H9 (cell line): ENCODE measurements around the gene RYR3. TPM values are rescaled to one million over a fixed set of nuclear protein-coding genes. Genes with fewer than 3 reads are reported as not detected.

Experiments used
- DNase-seq: peaks from one replicate; pipeline ENCODE4 v3.0.0-alpha.2; 2017
- H2AFZ ChIP-seq: one replicate; pipeline ENCODE4 v1.6.1; 2013; ENCODE audit warnings: mild to moderate bottlenecking, low read length, control low read depth, moderate library complexity
- H2AK5ac ChIP-seq: 2 replicates; pipeline ENCODE4 v1.6.1; 2013; ENCODE audit warnings: low read length, control low read depth, mixed read lengths; ENCODE audit not compliant: insufficient read length
- H2BK120ac ChIP-seq: one replicate; pipeline ENCODE4 v1.6.1; 2013; ENCODE audit warnings: low read depth, mild to moderate bottlenecking, low read length, control low read depth, inconsistent platforms; ENCODE audit not compliant: poor library complexity, severe bottlenecking
- H2BK12ac ChIP-seq: 2 replicates; pipeline ENCODE4 v1.6.1; 2013; ENCODE audit warnings: low read length, control low read depth, mixed read lengths, low read depth; ENCODE audit not compliant: insufficient read length
- H2BK15ac ChIP-seq: 2 replicates; pipeline ENCODE4 v1.6.1; 2013; ENCODE audit warnings: low read depth, low read length, control low read depth
- H2BK20ac ChIP-seq: one replicate; pipeline ENCODE4 v1.6.1; 2013; ENCODE audit warnings: low read depth, mild to moderate bottlenecking, low read length, control low read depth, inconsistent platforms; ENCODE audit not compliant: poor library complexity, severe bottlenecking
- H2BK5ac ChIP-seq: 2 replicates; pipeline ENCODE4 v1.6.1; 2013; ENCODE audit warnings: low read length, control low read depth, mixed read lengths; ENCODE audit not compliant: insufficient read length
- H3K14ac ChIP-seq: 2 replicates; pipeline ENCODE4 v1.6.1; 2013; ENCODE audit warnings: low read length, control low read depth; ENCODE audit not compliant: insufficient read depth
- H3K18ac ChIP-seq: 2 replicates; pipeline ENCODE4 v1.6.1; 2013; ENCODE audit warnings: low read depth, mild to moderate bottlenecking, mixed read lengths, low read length, control low read depth; ENCODE audit not compliant: insufficient read length
- H3K23ac ChIP-seq: 2 replicates; pipeline ENCODE4 v1.6.1; 2013; ENCODE audit warnings: low read length, control low read depth, mixed read lengths, low read depth; ENCODE audit not compliant: insufficient read length
- H3K23me2 ChIP-seq: 2 replicates; pipeline ENCODE4 v1.6.1; 2013; ENCODE audit warnings: low read depth, mild to moderate bottlenecking, mixed read lengths, low read length, control low read depth; ENCODE audit not compliant: insufficient read length, poor library complexity, severe bottlenecking
- H3K27ac ChIP-seq: 2 replicates; pipeline ENCODE4 v1.5.1; 2013; ENCODE audit warnings: low read length, control low read depth, mixed read lengths, low read depth; ENCODE audit not compliant: insufficient read length
- H3K27me3 ChIP-seq: 2 replicates; pipeline ENCODE4 v1.6.1; 2013; ENCODE audit warnings: low read length, control low read depth, inconsistent platforms; ENCODE audit not compliant: insufficient read depth
- H3K4ac ChIP-seq: 2 replicates; pipeline ENCODE4 v1.6.1; 2013; ENCODE audit warnings: low read depth, mild to moderate bottlenecking, control low read depth, inconsistent platforms, low read length, moderate library complexity
- H3K4me1 ChIP-seq: 2 replicates; pipeline ENCODE4 v1.6.1; 2013; ENCODE audit warnings: low read length, control low read depth, inconsistent platforms; ENCODE audit not compliant: insufficient read depth
- H3K4me2 ChIP-seq: 2 replicates; pipeline ENCODE4 v1.6.1; 2013; ENCODE audit warnings: low read length, control low read depth, mixed read lengths; ENCODE audit not compliant: insufficient read length, insufficient read depth
- H3K56ac ChIP-seq: 2 replicates; pipeline ENCODE4 v1.6.1; 2013; ENCODE audit warnings: low read depth, mild to moderate bottlenecking, mixed read lengths, low read length, control low read depth; ENCODE audit not compliant: insufficient read length
- H3K79me1 ChIP-seq: 2 replicates; pipeline ENCODE4 v1.6.1; 2013; ENCODE audit warnings: low read depth, mild to moderate bottlenecking, moderate library complexity, low read length, control low read depth, inconsistent platforms; ENCODE audit not compliant: insufficient read depth, poor library complexity, severe bottlenecking
- H3K79me2 ChIP-seq: 2 replicates; pipeline ENCODE4 v1.6.1; 2013; ENCODE audit warnings: low read length, control low read depth, inconsistent platforms; ENCODE audit not compliant: insufficient read depth
- H3K9ac ChIP-seq: 2 replicates; pipeline ENCODE4 v1.6.1; 2013; ENCODE audit warnings: low read length, control low read depth, mixed read lengths; ENCODE audit not compliant: insufficient read length; ENCODE audit errors: extremely low read depth
- H3K9me3 ChIP-seq: one replicate; pipeline ENCODE4 v1.6.1; 2013; ENCODE audit warnings: low read depth, low read length, inconsistent platforms; ENCODE audit not compliant: control insufficient read depth
- H3T11ph ChIP-seq: one replicate; pipeline ENCODE4 v1.6.1; 2013; ENCODE audit warnings: mild to moderate bottlenecking, low read length, control low read depth, inconsistent platforms
- H4K20me1 ChIP-seq: one replicate; pipeline ENCODE4 v1.6.1; 2013; ENCODE audit not compliant: control insufficient read depth, insufficient read length, insufficient read depth
- H4K5ac ChIP-seq: 2 replicates; pipeline ENCODE4 v1.6.1; 2013; ENCODE audit warnings: low read depth, mild to moderate bottlenecking, mixed read lengths, low read length, control low read depth; ENCODE audit not compliant: insufficient read length
- H4K8ac ChIP-seq: replicated peaks from 2 replicates; pipeline ENCODE4 v1.6.1; 2013; ENCODE audit warnings: low read length, control low read depth, mixed read lengths, low read depth; ENCODE audit not compliant: insufficient read length
- H4K91ac ChIP-seq: 2 replicates; pipeline ENCODE4 v1.6.1; 2013; ENCODE audit warnings: low read depth, mild to moderate bottlenecking, moderate library complexity, mixed read lengths, low read length, control low read depth; ENCODE audit not compliant: insufficient read length
- H3K27ac Mint-ChIP-seq, 3 experiments: 2 replicates in 2 of 3; 3 replicates in 1 of 3; pipeline ENCODE4 v1.8.0; 2020 to 2021; ENCODE audit warnings: mixed read lengths in 3 of 3, mild to moderate bottlenecking in 1 of 3, moderate library complexity in 1 of 3
- H3K27me3 Mint-ChIP-seq: 2 replicates; pipeline ENCODE4 v1.8.0; 2021; ENCODE audit warnings: low read depth, mild to moderate bottlenecking, moderate library complexity, mixed read lengths
- H3K36me3 Mint-ChIP-seq, 3 experiments: 2 replicates in 2 of 3; 3 replicates in 1 of 3; pipeline ENCODE4 v1.8.0; 2020 to 2021; ENCODE audit warnings: low read depth in 3 of 3, mixed read lengths in 3 of 3; ENCODE audit not compliant: insufficient read depth in 1 of 3
- H3K4me1 Mint-ChIP-seq, 2 experiments: 2 replicates each; pipeline ENCODE4 v1.8.0; 2020; ENCODE audit warnings: mixed read lengths in 2 of 2
- H3K4me3 Mint-ChIP-seq, 2 experiments: 2 replicates in 1 of 2; 3 replicates in 1 of 2; pipeline ENCODE4 v1.8.0; 2020 to 2021; ENCODE audit warnings: mild to moderate bottlenecking in 2 of 2, mixed read lengths in 2 of 2, moderate library complexity in 1 of 2
- H3K9me3 Mint-ChIP-seq, 2 experiments: 2 replicates in 1 of 2; 3 replicates in 1 of 2; pipeline ENCODE4 v1.8.0; 2020; ENCODE audit warnings: mild to moderate bottlenecking in 2 of 2, mixed read lengths in 2 of 2, moderate library complexity in 1 of 2
- CTCF ChIP-seq: fragments of 200-600 bp; sonication (generic); conservative IDR thresholded peaks from 3 replicates; pipeline ENCODE4 v1.8.0; 2021; ENCODE audit warnings: antibody characterized with exemption, mild to moderate bottlenecking
- WGBS: extraction: QIAGEN DNeasy Blood & Tissue Kit; methylation state at CpG from one replicate; pipeline ENCODE4 v1.1.7; 2013; ENCODE audit warnings: missing lambda C conversion rate, low lambda C conversion rate, mixed read lengths; ENCODE audit not compliant: insufficient read length; ENCODE audit errors: extremely low coverage; 5-methylcytosine and 5-hydroxymethylcytosine counted together
- total RNA-seq: library from RNA; stranded (reverse); gene quantifications from 2 replicates; pipeline ENCODE4 v1.2.1, GENCODE V29; 2021

The RYR3 gene
- total RNA-seq, 1 experiment from 2014 or later = 0.85 TPM

- Histone ChIP-seq H3K56ac (no peak overlapping the region), H3K23ac (no peak overlapping the region), H4K5ac (no peak overlapping the region), H3K18ac (no peak overlapping the region), H2AFZ (no peak overlapping the region), H2BK20ac (no peak overlapping the region), H3K79me1 (no peaks in the 10 kb centered on the region), H3K9me3 (no peaks in the 10 kb centered on the region), H4K8ac (no peak overlapping the region), H3K14ac (no peak overlapping the region), H3T11ph (no peak overlapping the region), H2AK5ac (no peak overlapping the region), H3K79me2 (no peaks in the 10 kb centered on the region), H2BK12ac (no peak overlapping the region), H2BK15ac (no peak overlapping the region), H3K9ac (no peak overlapping the region), H2BK120ac (no peak overlapping the region), H3K4me1 (no peaks in the 10 kb centered on the region), H3K27me3 (no peaks in the 10 kb centered on the region), H3K23me2 (no peaks in the 10 kb centered on the region), H4K91ac (no peak overlapping the region), H4K20me1 (no peaks in the 10 kb centered on the region), H3K27ac (no peak overlapping the region), H3K4me2 (no peak overlapping the region), H2BK5ac (no peak overlapping the region), H3K4ac (no peak overlapping the region)
- Mint-ChIP-seq H3K36me3 (no peaks in the 10 kb centered on the region), H3K27me3 (no peaks in the 10 kb centered on the region; the same call in none of the 2 replicates), H3K4me3 (no peak overlapping the region), H3K9me3 (no peaks in the 10 kb centered on the region), H3K4me1 (no peaks in the 10 kb centered on the region), H3K27ac (no peak overlapping the region)
- no peak for DNase-seq
- no peak for TF ChIP-seq CTCF
- no CpG with 5 or more reads among the region's 3 CpGs for WGBS
Observed at GRCh38 chr15:33382491-33382890, 71.7 kb downstream of the RYR3 start.
